ENCODE measurements around the gene KRT14.
"Not testable (repeated sequence)": the region's sequence is repeated elsewhere in the genome, so short reads cannot be mapped to it uniquely, and the experiment has no call there.

Gene KRT14

DNA sequence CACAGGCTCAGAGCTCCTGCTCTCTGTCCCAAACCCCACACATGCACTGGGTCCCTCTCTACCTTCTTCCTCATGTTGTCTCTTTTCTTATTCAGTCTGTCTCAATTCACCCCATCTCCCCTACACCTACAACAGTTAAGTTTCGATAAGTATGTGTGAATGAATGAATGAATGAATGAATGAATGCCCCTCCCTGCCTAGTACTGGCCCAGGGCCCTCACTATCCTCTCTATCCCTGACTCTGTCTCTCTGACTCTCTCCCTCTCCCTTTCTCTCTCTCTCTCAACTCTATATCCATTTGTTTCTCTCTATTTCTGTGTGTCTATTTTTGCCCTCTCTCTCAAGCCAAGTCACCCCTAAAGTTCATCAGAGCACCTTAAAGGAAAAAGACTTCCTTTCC, 8.2 kb downstream of the KRT14 start:
- no peak for DNase-seq (ENCODE audit: low read depth)

DNA sequence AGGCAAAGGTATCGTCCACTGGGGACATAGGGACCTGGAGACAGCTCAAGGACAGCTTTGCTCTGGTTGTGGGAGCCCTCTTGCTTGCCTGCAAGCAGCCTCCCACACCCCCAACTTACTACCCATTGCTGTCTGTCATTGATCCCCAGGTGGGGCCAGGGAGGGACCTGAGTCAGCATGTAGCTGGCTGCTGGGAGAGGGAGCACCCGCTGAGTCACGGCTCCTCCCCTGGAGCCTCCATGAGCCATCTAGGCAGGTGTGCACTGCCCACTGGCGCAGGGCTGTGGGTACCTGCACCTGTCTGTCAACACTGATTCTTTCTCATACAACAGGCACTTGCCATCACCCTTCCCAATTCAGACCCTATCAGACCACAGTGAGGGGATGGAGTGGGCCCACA, 10.0 kb downstream of the KRT14 start:
- not testable (repeated sequence) for DNase-seq (ENCODE audit: low read depth)

DNA sequence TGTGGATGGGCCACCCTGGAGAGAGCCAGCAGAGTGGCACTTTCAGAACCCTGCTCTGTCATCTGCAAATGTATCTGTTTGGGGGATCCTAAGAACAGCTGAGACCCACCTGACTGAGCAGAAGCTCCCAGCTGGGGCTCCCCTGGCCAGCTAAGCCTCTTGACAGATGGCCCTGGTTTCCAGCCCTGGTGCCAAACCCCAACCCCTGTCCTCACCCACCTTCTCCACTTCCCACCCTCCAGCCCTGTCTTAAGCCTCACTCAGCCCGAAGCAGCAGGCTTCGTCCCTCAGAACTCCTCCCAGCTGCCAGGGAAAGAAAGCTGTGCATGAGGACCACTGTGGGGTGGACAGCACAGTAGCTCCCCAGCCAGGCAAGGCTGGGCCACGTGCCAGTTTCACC, 11.4 kb downstream of the KRT14 start:
- DNase-seq (ENCODE audit: low read depth) = no peak

DNA sequence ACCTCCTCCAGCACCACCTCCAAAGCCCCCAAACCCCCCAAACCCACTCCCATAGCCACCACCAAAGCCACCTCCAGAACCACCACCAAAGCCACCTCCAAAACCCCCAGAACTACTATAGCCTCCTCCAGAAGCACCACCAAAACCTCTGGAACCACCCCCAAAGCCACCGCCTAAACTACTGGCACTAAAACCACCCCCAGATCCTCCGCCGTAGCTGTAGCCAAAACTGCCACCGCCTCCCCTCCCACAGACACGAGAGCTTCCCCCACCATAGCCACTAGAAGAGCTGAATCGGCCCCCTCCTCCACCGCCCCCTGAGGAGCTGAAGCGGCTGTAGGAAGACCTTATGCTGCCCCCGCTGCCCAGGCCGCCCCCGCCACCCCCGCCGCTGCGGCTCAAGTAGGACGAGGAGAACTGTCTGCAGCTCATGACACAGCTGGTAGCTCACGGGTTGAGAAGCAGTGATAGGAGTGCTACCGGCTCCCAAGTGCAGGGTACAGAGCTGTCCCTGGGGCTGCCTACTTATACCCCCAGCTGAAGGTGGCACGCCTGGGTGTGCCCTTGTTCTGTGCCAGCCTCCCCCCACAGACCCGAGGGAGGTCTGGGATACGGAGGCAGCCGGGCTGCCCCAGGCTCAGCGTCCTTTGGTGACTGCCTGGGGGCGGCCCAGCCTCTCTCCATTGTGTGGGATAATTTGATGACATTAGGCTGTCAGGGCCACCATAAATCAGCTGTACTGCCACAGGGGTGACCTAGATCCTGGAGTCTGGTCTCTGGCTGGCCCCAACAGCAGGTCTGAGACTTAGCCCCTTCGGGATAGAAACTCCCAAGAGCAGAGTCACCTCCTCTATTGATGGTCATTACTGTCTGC, 14.9 kb downstream of the KRT14 start, which contains the start of gene KRT9:
Gene KRT9 (minus strand): TSS at position 499 of the 874 bp plus-strand sequence. CDS start 67 bp downstream, at position 432.
- no peak for DNase-seq (ENCODE audit: low read depth)

DNA sequence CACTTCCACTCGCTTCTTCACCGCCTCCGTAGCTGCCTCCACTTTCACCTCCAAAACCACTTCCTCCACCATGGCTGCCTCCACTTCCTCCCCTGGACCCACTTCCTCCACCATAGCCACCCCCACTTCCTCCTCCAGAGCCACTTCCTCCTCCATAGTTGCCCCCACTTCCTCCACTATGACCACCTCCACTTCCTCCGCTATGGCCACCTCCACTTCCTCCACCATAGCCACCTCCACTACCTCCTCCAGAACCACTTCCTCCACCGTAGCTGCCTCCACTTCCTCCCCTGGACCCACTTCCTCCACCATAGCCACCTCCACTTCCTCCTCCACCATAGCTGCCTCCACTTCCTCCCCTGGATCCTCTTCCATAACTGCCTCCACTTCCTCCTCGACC, 19.4 kb downstream of the KRT14 start:
- no peak for DNase-seq (ENCODE audit: low read depth)

DNA sequence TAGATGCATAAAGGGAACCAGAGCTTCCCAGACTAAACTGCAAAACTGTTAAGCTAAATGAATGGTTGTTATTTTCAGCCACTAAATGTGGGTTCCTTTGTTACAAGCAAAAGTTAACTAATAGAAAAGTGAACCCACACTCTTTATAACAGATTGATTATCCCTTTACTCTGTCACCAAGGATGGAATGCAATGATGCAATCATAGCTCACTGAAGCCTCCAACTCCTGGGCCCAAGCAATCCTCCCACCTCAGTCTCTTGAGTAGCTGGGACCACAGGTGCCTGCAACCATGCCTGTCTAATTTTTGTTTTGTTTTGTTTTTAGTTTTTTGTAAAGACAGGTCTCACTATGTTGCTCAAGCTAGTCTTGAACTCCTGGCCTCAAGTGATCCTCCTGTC, 21.4 kb downstream of the KRT14 start:
- DNase-seq (ENCODE audit: low read depth) = no peak

DNA sequence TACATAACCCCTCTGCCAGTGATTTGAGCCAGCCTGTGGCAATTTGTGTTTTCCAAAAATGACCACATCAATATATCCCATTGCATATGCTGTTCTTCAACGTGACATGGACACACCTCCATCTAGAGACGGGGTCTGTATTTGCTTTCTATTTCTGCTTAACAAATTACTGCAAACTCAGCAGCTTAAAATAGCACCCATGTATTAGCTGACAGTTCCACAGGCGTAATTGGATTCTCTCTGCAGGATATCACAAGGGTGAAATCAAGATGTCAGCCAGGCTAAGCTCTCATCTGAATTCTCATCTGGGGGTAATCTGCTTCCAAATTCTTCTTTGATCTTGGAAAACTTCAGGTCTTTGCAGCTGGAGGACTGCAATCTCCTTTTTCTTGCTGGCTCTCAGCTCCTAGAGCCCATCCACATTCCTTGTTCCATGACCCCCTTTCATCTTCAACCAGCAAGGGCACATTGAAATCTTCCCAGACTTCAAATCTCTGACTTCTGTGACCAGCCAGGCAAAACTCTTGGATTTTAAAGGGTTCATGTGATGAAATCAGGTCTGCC, 23.0 kb downstream of the KRT14 start:
- DNase-seq (ENCODE audit: low read depth) = no peak

DNA sequence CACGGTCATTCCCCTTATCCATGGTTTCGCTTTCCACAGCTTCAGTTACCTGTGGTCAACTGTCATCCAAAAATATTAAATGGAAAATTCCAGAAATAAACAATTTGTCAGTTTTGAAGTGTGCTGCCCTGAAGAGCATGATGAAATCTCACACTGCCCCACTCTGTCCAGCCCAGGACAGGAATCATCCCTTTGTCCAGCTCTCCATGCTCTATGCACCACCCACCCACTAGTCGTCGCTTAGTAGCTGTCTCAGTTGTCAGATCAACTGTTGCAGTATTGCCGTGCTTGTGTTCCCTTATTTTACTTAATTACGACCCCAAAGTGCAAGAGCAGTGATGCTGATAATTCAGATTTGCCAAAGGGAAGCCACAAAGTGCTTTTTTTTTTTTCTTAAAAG, 25.1 kb downstream of the KRT14 start:
- DNase-seq (ENCODE audit: low read depth) = no peak

DNA sequence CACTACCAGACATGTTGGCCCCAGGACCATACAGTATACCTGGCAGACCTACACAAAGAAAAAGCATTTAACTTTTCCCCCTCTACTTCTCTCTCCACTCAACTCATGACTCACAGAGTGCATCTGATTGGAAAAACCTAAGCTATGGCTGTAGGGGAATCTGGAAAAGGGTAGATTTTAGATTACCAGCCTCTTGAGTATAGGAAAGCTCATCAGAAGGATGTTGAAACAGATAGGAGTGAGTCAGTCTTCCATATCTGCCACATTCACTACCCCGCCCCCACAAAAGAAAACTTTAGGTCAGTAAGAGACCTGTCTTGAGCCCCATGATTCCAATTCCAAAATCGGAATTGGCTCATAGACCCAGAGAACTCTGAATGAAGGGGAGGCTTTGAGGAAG, 27.1 kb downstream of the KRT14 start:
- DNase-seq (ENCODE audit: low read depth) = no peak

DNA sequence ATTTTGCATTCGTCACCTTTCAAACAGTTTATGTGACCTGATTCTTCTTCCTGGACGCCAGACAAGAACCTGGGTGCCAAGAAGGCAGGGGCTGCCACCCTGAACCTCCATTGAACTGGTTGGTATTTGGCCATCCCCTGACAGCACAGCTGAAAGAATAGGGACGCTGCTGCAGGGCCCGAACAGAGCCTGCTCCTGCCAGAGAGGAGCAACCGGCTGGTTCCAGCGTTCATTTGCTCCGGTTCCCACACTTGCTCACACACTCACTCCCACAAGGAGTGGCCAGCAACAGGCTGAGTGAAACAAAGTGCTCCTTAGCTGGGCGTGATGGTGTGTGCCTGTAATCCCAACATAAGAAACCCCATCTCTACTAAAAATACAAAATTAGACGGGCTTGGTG, 29.8 kb downstream of the KRT14 start:
- DNase-seq (ENCODE audit: low read depth) = no peak

DNA sequence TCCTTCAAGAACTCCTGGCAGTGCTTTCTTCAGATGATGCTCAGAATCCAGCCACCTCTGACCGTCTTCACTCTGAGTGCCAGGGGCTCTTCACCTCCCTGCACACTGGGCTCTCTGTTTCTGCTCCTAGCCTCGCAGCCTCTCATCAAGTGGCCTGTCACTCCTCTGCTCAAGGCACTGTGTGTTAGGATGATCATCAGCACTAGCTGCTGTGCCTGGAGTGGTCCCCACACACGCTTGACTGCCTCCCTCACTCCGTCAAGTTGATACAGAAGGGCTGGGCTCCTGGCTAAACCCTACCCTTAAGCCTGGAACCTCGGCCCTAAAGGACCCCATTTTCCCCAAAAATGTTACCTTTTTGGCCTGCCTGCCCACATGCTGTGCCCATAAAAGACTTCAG, 30.4 kb downstream of the KRT14 start:
- no peak for DNase-seq (ENCODE audit: low read depth)

DNA sequence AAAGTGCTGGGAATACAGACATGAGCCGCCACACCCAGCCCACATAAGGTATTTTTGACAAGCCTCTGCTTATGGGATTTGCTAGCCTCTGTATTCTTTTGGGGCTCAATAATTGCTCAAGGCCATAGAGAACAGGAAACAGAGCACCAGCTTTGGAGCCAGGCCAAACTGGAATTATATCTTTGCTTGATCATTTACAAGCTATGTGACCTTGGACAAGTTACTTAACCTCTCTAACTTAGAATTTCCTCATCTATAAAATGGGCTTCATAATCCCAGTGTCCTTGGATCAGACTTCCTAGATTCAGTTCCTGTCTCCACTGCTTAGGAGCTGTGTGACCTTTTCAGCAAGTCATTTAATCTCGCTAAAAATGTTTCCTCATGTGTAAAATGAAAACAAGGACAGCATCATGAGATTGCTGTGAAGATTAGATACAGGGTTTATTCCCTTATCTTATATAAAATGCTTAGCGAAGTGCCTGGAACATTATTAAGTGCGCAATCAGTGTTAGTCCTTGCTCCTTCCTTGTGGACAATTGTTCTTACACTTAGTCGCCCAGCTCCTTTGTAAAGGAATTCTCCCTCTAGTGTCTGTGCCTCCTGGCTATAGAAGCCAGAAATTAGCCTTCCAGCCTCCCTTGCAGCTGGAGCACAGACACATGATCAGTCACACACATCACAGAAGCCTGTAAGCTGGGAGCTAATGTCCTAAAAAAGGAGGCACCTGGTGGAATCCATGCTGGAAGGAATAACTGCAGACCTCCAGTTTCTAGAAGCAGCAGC, 31.4 kb downstream of the KRT14 start:
- no peak for DNase-seq (ENCODE audit: low read depth)

DNA sequence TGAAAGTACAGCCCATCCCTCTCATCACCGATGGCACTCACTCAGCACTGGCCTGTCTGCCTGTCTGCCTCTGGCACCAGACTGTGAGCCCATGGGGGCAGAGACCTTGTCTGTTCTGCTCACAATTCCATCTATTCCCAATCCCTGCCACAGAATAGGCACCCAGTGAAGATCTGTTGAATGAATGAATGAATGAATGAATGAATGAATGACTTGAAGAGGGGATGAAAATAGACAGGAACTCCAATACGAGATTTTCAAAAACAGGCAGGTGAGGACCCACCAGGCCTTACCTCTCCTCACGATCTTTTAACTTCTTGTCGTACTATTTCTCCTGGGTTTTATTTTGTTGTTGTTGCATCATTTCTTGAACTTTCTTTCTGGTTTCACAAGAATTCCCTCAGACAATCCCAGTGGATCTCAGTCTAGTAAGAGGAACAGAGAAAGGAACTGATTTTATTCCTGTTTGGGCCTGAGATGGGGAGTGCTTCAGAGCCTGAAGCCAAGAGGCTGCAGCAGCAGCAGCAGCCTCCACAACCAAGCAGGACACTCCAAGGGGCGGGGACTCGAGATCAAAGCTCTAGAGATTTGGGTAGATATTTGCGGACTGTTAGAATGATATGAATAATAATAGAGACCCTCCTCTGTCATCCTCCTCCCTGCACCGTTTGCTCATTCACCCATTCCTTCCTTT, 32.6 kb downstream of the KRT14 start:
- DNase-seq (ENCODE audit: low read depth) = no peak

DNA sequence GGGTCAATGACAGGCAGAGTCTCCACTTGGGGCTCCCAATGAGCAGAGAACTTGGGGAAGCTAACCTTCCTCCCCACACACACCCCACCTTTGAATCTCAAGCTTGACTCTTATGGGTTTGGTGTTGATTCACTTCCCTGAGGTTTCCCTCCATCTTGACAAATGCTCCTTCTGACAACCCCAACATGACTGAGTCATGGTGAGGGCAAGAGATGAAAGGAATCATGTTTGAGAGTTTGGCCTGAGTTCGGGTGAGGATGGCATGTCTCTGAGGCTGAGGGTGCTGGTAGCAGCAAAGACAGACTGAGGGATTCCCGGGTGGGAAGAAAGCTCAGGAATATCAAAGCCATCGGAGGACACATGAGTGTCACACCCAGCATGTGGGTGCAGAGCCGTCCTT, 33.5 kb downstream of the KRT14 start:
- DNase-seq (ENCODE audit: low read depth) = no peak

DNA sequence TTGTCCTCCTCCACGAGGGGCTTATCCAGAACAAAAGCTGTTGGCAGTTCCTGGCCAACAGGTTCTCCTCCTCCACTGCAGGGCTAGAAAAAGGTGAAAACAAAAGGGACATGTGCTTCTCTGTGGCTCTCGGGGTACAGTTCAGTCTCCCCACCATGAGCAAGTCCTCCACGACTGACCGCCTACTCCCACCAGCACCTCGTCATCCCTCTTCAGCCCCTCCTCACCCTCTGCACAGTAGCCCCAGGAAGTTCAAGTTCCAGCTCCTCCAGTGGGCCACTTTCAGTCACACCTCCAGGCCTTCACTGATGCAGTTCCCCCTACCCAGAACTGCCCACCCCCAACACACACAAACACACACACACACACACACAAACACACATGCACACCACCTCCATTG, 34.2 kb downstream of the KRT14 start:
- no peak for DNase-seq (ENCODE audit: low read depth)

DNA sequence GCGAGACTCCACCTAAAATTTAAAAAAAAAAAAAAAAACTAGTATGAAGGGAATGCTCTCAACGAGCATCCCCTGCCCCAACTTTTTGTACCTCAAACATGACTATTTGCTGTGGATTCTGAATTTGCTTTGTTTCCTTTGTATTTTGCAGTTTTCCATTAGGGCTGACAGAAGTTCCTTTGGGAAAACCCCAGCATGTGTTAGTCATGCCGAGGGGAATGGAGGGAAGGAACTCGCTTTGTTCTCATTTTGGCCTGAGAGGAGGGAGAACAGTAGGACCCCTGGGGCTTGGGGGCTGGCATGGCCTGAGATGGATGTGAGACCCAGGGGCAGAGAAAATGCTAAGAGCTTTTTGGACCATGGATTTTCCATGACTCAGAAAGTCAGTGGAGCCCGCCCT, 35.3 kb downstream of the KRT14 start:
- DNase-seq (ENCODE audit: low read depth) = no peak

DNA sequence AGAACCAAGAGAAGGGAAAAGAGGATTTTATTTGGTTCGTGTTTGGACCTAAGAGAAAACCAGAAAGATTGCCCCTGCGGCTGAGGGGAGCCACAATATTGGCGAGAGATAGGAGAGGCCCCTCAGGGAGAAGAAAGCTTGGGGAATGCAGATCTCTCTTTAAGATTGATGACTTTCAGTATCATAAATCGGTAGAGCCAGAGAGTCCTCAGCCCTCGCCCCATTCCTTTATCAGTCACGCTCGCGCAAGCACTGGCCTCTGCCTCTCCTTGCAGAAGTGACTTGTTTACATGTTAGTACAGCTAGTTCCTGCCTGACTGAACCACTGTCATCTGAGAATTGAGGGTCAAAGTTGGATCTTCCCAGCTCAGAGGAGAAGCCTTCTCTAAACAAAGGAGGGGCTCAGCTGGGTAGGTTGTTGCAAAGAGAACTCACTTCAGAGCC, 37.1 kb downstream of the KRT14 start:
- DNase-seq (ENCODE audit: low read depth) = no peak

DNA sequence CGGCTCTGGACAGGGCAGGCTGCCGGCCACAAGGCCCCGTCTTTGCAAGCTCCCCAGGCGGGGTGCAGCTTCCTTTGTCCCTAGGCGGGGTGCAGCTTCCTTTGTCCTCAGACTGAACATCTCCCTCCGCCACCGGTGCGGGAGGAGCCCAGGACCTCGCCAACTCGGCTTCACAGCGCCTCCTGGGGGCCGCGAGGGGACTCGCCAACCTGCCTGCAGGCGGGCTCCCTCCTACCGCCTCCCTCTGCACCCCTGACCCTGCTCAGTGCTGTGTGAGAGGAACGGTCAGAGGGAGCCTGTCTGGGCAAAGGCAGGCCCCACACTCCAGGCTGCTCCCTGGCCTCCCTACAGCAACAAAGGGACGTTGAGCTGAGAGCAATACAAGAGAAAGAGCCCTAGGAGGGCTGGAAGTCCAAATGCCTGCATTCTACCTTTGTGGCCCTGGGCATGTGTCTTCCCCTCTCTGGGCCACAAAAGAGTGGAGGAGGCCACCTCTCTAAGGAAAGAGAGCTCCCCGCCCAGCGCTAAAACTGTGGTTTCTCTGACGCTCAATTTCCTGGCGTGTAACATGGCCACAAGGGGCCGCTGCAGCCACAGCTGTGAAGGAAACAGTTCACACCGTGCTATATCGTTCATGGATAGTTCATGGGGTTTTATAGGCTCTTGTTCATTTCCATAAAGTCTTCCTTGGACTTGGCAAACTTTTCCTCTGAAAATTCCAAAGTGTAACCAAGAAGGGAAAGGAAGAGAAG, 37.7 kb downstream of the KRT14 start:
- DNase-seq (ENCODE audit: low read depth) = peak; percentile 70

DNA sequence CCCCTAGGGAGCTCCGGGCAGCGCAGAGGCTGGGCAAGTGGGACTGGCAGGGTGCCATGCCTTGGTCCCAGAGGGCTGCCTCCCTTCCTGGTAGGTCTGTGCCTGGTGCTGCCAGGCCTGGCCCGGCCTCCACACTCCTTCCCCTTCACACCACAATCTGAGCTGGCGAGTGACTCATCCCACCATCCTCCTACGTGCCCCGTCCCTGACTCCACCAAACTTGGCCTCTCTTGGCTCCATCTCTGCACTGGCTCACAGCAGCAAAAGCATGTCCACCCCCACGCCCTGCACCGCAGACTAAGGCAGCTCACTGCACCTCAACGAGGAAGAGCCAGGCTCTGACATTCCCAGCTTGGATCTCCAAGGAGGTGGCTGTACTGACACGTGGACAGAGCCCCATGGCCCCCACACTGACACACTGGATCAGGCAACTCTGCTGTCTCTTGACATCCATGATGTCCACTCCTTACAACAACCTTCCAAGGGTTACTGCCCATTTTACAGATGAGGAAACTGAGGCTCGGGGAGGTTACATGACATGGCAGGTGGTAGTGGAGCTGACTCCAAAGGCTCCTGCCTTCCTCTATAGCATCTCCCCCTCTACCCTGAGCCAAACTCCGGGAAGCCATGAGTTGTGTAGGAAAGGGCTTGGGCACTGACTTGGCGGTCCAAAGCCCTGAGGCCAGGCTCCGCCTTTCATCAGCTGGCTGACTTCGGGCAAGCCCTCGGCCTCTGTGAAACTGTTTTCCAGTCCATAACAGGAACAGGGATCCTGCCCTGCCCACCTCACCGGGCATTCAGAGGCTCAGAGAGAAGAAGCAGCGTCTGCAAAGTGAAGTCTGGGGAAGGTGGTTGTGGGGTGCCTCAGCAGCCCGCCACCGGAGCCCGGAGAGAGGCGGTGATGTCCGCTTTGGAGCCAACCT, 38.5 kb downstream of the KRT14 start:
- peak; percentile 55 for DNase-seq (ENCODE audit: low read depth)

DNA sequence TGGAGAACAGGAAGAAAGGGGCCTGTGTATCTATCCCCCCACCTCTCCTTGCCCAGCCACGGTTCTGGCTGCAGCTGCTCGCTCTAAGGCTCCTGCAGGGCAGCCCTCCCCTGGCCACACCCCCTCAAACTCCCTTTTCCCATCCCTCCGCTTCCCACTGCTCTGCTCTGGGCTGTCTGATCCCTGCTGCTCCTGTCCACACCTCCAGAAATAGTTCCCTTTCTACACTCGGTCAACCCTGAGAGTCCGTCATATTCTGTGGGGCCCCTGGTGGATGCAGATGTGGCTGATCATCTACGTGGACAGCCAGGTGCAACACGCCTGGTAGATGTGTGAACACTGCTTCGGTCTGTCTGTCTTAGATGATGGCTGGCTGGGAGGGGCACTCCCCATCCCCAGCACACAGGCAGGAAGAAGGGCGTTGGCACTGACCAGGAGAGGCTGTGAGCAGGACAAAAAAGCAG, 39.3 kb downstream of the KRT14 start:
- no peak for DNase-seq (ENCODE audit: low read depth)

All from stimulated activated CD8-positive, alpha-beta memory T cell treated with anti-CD3 and anti-CD28 coated beads, Interleukin-4, amount 100 ng/mL, for 24 hours (primary cell).